ENCODE results near the gene CD37.

CD37 gene

GRCh38 chr19:49378512-49378911, 43.3 kb downstream of the CD37 start:
- DNase-seq (ENCODE audit: low read depth) = no peak

DNA sequence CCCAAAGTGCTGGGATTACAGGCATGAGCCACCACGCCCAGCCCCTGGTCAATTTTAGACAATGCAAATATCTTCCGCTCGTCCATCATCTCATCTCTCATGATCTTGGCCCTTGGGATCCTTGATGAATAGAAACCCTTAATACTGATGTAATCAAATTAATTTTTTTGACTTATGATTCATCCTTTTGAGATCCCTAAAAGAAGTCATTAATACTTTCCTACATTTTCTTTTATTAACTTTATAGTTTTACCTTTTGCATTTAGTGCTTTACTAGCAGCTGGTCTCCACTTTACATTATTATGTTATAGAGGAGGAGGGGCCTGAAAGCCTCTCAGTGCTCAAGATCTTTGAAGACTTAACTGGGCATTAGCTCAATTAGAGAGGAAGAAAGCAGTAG, 45.2 kb downstream of the CD37 start:
- DNase-seq (ENCODE audit: low read depth) = no peak

DNA sequence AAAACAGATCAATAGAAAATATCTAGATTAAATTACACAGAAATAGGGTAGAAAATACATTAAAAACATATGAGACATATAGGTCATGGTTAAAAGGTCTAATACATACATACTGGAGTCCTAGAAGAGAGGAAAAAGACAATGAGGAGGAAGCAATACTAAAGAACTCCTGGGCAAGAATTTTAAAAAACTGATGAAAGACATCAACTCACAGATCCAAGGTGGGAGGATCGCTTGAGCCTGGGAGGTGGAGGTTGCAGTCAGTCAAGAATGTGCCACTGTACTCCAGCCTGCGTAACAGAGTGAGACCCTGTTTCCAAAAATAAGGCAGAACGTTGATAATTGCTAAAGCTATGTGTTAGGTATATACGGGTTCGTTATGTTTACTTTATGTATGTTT, 47.4 kb downstream of the CD37 start:
- no peak for DNase-seq (ENCODE audit: low read depth)

DNA sequence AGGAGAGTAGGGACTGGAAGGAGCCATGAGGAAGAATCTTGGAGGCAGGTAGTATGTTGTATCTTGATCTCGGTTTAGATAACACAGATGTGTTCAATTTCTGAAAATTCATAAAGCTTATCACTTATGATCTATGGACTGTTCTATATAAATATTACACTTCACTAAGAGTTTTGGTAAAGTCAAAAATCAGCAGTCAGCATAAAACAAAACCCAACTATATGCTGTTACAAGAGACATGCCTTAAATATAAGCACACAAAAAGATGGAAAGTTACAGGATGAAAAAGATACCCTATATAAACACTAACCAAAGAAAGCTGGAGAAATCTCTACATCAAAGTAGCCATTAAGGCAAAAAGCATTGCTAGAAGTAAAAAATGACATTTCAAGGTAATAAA, 48.4 kb downstream of the CD37 start:
- DNase-seq (ENCODE audit: low read depth) = no peak

GRCh38 chr19:49387936-49388372, 52.7 kb downstream of the CD37 start, which contains the start of gene KASH5:
KASH5 (plus strand) TSS chr19:49388249; CDS start chr19:49390884, 2,635 bp downstream.
- peak; percentile 29 for DNase-seq (ENCODE audit: low read depth)

DNA sequence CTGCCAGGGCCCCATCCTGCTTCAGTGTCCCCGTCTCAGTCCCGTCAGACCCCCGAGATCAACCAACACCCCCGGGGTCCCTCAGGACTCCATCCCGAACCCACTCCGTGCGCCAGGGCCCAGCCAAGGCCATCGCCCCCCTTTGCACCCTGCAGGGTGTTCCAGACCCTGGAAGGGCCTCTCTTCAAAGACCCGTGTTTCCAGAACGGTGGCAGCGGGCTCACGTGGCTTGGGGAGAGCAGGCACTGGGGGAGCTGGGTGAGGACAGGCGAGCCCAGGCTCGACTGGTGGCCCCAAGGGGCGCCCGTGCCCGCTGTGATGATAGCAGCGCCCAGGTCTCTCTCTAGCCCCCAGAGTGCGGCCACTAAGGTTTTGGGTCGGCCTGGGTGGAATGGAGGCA, 54.2 kb downstream of the CD37 start:
- no peak for DNase-seq (ENCODE audit: low read depth)
